ENCODE measurements around the gene TLR8. TPM values are rescaled to one million over a fixed set of nuclear protein-coding genes. Genes with fewer than 3 reads are reported as not detected.
A peak's percentile ranks its signal among the peaks of the same experiment; 100 is the strongest.

Gene TLR8
- total RNA-seq, 1 experiment from 2014 or later, result not detected

DNA sequence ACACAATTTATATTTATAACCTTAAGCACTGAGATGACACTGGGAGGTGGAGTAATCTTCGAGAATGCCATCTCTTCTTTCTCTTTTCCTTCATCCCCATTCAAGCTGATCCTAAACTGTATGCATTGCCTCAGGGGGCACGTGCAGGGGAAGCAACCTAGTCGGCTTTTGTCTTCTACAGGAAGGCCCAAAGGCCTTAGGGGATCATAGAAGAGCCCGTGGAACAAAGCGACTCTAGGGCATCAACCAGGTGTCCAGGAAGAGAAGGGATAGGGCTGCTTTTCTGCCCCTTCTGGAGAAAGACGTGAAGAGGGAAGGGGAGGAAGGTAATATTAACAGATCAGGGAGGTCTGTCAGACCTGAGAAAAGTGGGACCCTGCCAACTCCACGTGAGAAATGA, 6.9 kb upstream of the TLR8 start:
- no TSS peak for BruUV-seq (replicated peaks)
- Histone ChIP-seq H3K27me3 (ENCODE audit: control insufficient read depth, insufficient read depth, low read length) (no peaks in the 10 kb centered on the region), H3K27ac (ENCODE audit: low read length) (no peak overlapping the region), H3K4me1 (ENCODE audit: control insufficient read depth, insufficient read depth, low read length) (no peaks in the 10 kb centered on the region), H3K9me3 (ENCODE audit: control insufficient read depth, insufficient read depth, low read depth, low read length) (no peaks in the 10 kb centered on the region), H3K4me3 (ENCODE audit: low read depth in 2 of 2, low read length in 2 of 2) (no peak overlapping the region), H3K36me3 (ENCODE audit: control insufficient read depth, insufficient read depth, low read length) (no peaks in the 10 kb centered on the region)
- TF ChIP-seq SIN3A (IDR thresholded peaks at IDR 0.05; ENCODE audit: borderline replicate concordance, insufficient read depth, low read depth, low read length) (no peak), POLR2AphosphoS5 (IDR thresholded peaks at IDR 0.05; ENCODE audit: low read depth, low read length) (no peak), TCF7L2 (IDR thresholded peaks at IDR 0.05; ENCODE audit: low read depth, low read length) (no peak)
- DNase-seq (ENCODE audit: low read depth, low spot score) (no peak), ATAC-seq (no peak)
- POLR2A ChIA-PET, result no interaction called here
- intact Hi-C loops (cut with micrococcal nuclease; ENCODE audit: unreplicated experiment), result no loop called here
- CTCF ChIA-PET, result no interaction called here
- in situ Hi-C loops (cut with HindIII; ENCODE audit: low pct_unique_long_range_greater_than_20kb, low sequenced_read_pairs), result no loop called here

DNA sequence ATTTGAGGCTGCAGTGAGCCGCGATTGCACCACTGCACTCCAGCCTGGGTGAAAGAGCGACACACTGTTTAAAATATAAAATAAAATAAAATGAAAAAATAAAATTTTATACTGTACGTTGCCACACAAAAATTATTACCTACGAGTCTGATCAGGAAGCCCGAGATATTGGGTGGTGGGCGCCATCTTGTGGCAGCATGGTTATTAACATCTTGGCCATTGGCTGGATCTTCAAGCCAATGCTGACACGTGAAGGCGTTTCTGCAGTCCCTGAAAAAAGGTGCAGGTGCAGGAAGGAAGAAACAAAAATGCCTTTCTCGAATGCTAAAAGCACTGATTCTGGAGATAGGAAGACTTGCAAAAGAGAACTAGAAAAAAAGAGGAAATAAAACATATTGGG, 4.9 kb upstream of the TLR8 start:
- Histone ChIP-seq H3K9me3 (ENCODE audit: control insufficient read depth, insufficient read depth, low read depth, low read length) (no peaks in the 10 kb centered on the region), H3K27me3 (ENCODE audit: control insufficient read depth, insufficient read depth, low read length) (no peaks in the 10 kb centered on the region), H3K4me1 (ENCODE audit: control insufficient read depth, insufficient read depth, low read length) (no peaks in the 10 kb centered on the region), H3K36me3 (ENCODE audit: control insufficient read depth, insufficient read depth, low read length) (no peaks in the 10 kb centered on the region), H3K27ac (ENCODE audit: low read length) (no peak overlapping the region), H3K4me3 (ENCODE audit: low read depth in 2 of 2, low read length in 2 of 2) (no peak overlapping the region)
- ChIA-PET POLR2A (no interaction called here), CTCF (no interaction called here)
- peak; percentile 78 for TF ChIP-seq CTCF (IDR thresholded peaks at IDR 0.05)
- TF ChIP-seq REST (IDR thresholded peaks at IDR 0.05; ENCODE audit: insufficient read depth in 1 of 2, low read depth in 2 of 2, low read length in 1 of 2), result no peak
- no peak for TF ChIP-seq SIN3A (IDR thresholded peaks at IDR 0.05; ENCODE audit: borderline replicate concordance, insufficient read depth, low read depth, low read length)
- no peak for TF ChIP-seq TCF7L2 (IDR thresholded peaks at IDR 0.05; ENCODE audit: low read depth, low read length)
- no peak for TF ChIP-seq POLR2AphosphoS5 (IDR thresholded peaks at IDR 0.05; ENCODE audit: low read depth, low read length)
- DNase-seq (ENCODE audit: low read depth, low spot score), result no peak
- ATAC-seq, result peak; percentile 62; the same call in 1 of the 2 replicates
- BruUV-seq (replicated peaks), result no TSS peak
- intact Hi-C loops (cut with micrococcal nuclease; ENCODE audit: unreplicated experiment) (loop anchor here (5.0 kb wide), 1 partner anchor 89 kb away; no protein-coding TSS in a partner anchor), in situ Hi-C loops (cut with HindIII; ENCODE audit: low pct_unique_long_range_greater_than_20kb, low sequenced_read_pairs) (no loop called here)

- ChIA-PET POLR2A (no interaction called here), CTCF (no interaction called here)
- no peak for ATAC-seq
- DNase-seq (ENCODE audit: low read depth, low spot score), result no peak
- H3K36me3 ChIP-seq (ENCODE audit: control insufficient read depth, insufficient read depth, low read length), result no peaks in the 10 kb centered on the region
- no peaks in the 10 kb centered on the region for H3K27me3 ChIP-seq (ENCODE audit: control insufficient read depth, insufficient read depth, low read length)
- H3K27ac ChIP-seq (ENCODE audit: low read length), result no peak overlapping the region
- H3K4me1 ChIP-seq (ENCODE audit: control insufficient read depth, insufficient read depth, low read length), result no peaks in the 10 kb centered on the region
- in situ Hi-C loops (cut with HindIII; ENCODE audit: low pct_unique_long_range_greater_than_20kb, low sequenced_read_pairs) (no loop called here), intact Hi-C loops (cut with micrococcal nuclease; ENCODE audit: unreplicated experiment) (loop anchor here (5.0 kb wide), 1 partner anchor 91 kb away; no protein-coding TSS in a partner anchor)
- no peak for TF ChIP-seq POLR2AphosphoS5 (IDR thresholded peaks at IDR 0.05; ENCODE audit: low read depth, low read length)
- no peak for TF ChIP-seq TCF7L2 (IDR thresholded peaks at IDR 0.05; ENCODE audit: low read depth, low read length)
- TF ChIP-seq SIN3A (IDR thresholded peaks at IDR 0.05; ENCODE audit: borderline replicate concordance, insufficient read depth, low read depth, low read length), result no peak
- no peak for TF ChIP-seq REST (IDR thresholded peaks at IDR 0.05; ENCODE audit: insufficient read depth in 1 of 2, low read depth in 2 of 2, low read length in 1 of 2)
- TF ChIP-seq CTCF (IDR thresholded peaks at IDR 0.05), result no peak
- no peak overlapping the region for H3K4me3 ChIP-seq (ENCODE audit: low read depth in 2 of 2, low read length in 2 of 2)
- BruUV-seq (replicated peaks), result no TSS peak
- H3K9me3 ChIP-seq (ENCODE audit: control insufficient read depth, insufficient read depth, low read depth, low read length), result no peaks in the 10 kb centered on the region
Measured at GRCh38 chrX:12903646-12904045, 2.8 kb upstream of the TLR8 start.

Measured in Panc1 (cell line).